ENCODE measurements around the gene G2E3.
"Not testable (repeated sequence)": the region's sequence is repeated elsewhere in the genome, so short reads cannot be mapped to it uniquely, and the experiment has no call there.

The G2E3 gene

DNA sequence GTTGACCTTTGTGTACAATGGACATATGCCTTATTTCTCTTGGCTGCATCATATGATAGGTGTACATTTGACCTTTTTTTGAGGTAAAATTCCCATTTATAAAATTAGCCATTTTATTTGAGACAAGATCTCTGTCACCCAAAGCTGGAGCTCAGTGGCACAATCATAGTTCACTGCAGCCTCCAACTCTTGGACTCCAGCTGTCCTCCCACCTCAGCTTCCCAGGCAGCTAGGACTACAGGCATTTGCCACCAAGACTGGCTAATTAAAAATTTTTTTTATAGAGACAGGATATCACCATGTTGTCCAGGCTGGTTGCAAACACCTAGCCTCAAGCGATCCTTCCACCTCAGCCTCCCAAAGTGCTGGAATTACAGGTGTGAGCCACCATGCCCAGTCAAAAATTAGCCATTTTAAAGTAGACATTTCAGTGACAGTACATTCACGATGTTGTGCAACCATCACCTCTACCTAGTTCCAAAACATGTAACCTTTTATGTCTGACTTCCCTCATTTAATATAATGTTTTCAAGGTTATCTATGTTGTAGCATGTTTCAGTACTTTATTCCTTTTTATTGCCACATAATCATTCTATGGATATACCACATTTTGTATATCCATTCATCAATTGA, 5.4 kb downstream of the G2E3 start:
- DNase-seq, result no peak

DNA sequence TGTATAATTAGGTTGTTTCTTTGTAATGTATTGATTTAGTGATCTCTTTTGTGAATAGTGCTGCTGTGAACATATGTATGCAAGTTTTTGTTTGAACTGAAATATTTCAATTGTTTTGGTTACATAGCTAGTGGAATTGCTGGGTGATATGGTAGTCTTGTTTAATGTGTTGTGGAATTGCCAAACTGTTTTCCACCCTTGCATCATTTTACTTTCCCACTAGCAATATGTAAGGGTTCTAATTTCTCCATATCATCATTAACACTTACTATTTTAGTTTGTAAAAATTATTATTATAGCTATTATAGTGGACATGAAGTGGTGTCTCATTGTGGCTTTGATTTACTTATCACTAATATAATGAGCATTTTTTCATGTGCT, 5.9 kb downstream of the G2E3 start:
- DNase-seq, result no peak

DNA sequence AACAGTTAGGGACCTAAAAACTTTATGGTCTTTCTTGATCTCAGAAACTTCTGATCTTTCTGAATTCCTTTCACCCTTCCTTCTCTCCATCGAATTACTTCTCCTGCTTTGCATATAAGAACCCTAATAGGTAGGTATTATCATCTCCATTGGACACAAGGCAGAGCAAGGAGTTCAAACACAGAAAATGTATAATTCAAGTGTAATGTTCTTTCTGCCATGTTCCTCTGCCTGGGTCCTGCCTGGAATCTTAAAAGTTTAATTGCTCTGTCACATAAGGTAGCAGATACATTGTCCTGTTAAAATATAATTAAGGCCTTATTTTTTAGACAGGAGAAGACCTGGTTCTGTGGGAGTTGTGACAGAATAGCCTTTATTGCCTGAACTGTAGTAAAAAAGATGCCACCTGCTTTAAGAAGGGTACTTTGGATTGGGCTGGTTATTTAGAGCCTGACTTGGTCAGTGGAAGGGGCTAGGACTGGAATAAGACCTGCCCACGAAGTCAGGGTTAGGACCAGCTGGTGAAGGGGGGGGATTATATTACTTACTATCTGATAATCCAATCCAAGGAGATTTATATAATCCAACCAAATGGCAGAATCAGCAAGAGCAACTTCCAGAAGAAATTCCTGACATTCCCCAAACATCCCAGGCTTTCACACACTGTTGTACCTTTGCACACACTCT, 10.4 kb downstream of the G2E3 start:
- no peak for DNase-seq

DNA sequence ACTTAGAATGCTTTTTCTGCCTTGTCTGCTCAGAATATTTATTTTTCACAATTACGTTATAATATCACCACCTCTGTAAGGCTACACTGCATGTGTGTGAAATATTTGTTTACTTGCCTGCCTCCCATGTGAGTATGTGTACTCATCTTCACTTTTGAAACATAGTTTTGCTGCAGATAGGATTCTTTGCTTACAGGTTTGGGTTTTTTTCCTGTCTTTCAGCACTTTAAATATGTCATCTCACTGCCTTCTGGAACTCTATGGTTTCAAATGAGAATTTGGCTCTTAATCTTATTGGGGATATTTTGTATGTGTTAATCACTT, 10.9 kb downstream of the G2E3 start:
- no peak for DNase-seq

DNA sequence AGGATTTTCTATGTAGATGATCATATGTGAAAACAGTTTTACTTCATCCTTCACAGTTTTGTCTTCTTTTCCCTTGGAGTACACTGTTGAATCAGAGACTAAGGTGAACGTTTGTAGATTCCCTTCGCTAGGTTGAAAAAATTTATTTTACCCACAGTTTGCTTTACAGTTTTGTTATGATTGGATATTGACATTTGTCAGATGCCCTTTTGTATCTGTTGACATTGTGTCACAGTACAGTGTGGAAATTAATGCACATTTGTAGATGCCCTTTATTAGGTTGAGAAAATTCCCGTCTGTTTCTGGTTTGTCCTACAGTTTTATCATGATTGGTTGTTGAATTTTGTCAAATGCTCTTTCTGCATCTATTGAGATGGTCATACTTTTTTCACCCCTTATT, 13.3 kb downstream of the G2E3 start:
- DNase-seq, result no peak

DNA sequence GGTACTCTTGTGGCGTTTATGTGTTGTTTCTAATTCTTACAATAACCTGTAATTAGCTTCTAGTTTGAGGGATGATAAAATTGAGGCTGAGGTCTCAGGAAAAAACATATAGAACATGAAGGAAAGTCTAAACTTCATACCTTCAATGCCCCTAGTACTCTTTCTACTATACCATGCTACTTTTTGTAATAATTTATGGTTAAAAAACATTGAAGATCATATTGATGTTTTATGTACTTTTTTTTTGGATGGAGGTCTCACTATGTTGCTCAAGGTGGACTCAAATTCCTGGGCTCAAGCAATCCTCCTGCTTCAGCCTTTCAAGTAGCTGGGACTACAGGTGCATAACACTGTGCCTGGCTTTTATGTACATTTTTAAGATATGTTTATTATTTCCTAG, 13.8 kb downstream of the G2E3 start:
- no peak for DNase-seq

DNA sequence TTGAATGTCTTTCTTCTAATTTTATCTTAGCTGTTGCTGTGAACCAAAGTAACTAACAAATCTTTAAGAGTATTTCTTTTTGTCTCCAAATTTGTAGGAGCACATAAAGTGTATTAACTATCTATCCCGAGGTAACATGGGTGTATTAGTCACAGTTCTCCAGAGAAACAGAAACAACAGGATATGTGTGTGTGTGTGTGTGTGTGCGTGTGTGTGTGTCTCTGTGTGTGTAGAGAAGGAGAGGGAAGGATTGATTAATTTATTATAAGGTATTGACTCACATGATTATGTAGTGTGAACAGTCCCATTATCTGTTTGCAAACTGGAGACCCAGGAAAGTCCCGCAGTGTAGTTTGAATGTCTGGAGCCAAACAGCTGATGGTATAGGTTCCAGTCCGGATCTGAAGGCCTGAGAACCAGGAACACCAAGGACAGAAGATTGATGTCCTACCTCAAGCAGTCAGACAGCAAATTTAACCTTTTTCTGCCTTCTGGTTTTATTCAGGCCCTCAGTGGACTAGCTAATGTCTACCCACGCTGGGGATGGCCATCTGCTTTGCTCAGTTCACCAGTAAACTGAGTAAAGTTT, 14.4 kb downstream of the G2E3 start:
- DNase-seq, result no peak

DNA sequence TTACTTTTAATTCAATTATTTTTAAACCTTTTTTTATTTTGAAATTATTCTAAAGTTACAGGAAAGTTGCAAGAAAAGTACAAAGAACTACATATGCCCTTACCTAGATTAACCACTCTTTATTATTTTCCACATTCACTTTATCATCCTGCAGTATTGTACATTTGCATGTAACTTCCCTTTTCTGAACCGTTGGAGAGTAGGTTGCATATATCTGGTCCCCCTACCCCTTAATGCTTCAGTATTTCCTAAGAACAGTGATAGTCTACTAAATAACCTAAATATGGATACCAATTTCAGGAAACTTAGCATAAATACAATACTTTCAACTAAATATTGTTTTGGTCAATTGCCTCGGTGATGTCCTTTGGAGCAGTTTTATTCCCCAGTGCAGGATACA, 15.0 kb downstream of the G2E3 start:
- DNase-seq, result no peak

DNA sequence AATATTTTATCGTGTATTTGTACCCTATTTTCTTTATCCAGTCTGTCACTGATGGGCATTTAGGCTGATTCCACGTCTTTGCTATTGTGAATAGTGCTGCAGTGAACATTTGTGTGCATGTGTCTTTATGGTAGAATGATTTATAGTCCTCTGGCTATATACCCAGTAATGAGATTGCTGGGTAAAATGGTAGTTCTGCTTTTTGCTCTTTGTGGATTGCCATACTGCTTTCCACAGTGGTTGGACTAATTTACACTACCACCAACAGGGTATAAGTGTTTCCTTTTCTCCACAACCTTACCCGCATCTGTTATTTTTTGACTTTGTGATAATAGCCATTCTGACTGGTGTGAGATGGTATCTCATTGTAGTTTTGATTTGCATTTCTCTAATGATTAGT, 15.8 kb downstream of the G2E3 start:
- not testable (repeated sequence) for DNase-seq

DNA sequence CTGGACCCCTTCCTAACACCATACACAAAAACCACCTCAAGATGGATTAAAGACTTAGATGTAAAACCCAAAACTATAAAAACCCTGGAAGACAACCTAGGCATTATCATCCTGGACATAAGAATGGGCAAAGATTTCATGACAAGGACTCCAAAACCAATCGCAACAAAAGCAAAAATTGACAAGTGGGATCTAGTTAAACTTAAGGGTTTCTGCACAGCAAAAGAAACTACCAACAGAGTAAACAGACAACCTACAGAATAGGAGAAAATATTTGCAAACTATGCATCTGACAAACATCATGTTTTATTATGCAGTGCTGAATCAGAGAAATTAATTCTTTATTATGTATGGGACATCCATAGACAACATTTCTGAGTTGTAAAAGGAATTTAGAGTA, 17.4 kb downstream of the G2E3 start:
- DNase-seq, result not testable (repeated sequence)

DNA sequence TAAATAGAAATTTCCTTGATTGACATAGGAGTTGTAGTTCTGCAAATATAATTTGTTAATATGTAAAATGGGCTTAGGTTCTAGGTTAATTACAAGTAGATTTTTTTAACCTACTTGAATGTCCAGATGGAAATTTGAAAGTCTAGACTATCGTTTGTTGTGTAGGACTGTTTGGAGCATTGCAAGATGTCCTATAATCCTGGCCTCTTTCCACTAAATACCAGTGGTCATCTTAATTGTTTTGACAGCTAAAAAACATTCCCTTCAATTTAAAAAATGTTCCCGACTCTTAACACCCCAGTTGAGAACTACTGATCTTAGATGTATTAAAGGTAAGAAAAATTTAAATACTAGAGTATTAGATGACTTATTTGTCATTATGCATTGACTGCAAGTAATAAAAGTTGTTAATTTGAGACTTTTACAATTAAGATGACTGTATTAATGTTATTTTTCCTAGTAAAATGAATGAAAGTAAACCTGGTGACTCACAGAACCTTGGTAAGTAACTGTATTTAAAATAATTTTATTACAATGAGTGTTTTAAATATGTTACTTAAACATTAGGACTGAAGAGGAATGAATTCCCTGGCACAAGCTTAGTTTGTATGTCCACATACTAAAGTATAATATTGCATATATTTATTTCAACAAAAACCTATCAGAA, 21.8 kb downstream of the G2E3 start:
- no peak for DNase-seq

DNA sequence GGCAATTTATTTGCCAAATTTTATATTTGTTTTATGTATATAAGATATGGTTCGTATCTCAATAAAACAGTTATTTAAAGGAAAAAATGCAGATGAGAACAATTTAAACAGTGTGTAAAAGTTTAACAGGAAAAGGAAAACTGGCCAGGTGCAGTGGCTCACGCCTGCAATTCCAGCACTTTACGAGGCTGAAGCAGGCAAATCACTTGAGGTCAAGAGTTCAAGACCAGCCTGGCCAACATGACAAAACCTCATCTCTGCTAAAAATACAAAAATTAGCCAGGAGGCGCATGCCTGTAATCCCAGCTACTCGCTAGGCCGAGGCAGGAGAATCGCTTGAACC, 22.3 kb downstream of the G2E3 start:
- no peak for DNase-seq

DNA sequence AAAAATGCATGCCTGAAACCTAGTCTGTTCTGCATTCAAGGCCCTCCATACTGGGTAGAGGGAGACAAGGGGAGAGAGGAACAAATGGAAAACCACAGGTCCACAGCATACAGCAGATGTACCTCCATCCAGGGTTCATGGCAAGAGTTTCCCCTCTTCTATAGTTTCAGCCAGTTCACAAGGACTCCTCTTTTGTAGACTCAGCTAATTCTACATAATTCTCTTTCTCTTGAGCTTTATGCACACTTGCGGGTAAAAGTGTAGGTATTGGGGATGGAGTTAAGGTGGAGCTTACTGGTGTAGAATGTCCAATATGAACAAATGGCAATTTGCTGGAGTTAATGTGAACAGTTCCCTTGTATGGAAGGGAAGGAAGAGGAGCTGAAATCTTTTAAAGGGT, 23.4 kb downstream of the G2E3 start:
- DNase-seq, result no peak

DNA sequence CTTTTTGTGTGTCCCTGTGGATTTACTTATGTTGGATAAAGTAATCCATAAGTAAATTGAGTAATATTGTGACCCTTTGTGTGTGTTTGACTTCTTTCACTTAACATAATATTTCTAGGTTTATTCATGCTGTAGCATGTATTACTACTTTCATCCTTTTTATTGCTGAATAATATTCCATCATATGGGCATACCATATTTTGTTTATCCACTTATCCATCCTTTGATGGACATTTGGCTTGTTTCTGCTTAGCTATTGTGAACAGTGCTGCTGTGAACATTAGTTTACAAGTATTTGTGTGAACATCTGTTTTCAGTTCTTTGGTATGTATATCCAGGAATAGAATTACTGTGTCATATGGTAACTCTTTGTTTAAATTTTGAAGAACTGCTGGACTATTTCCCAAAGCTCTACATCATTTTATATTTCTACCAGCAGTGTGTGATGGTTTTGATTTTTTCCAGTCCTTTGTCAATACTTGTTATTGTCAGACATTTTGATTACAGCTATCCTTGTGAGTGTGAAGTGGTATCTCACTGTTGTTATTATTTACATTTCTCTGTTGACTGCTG, 25.2 kb downstream of the G2E3 start:
- no peak for DNase-seq

DNA sequence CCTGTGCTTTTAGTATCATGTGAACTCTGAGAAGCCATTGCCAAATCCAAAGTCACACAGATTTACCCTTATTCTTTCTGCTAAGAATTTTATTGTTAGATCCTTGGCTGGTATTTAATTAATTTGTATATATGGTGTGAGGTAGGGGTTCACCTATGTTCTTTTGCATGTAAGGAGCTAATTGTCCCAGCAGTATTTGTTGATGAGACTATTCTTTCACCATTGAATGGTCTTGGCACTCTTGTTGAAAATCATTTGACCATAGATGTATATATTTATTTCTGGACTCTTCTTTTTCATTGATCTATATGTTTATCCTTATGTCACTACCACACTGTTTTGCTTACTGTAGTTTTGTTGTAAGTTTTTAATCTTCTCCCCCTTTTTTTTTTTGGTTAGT, 26.2 kb downstream of the G2E3 start:
- no peak for DNase-seq

DNA sequence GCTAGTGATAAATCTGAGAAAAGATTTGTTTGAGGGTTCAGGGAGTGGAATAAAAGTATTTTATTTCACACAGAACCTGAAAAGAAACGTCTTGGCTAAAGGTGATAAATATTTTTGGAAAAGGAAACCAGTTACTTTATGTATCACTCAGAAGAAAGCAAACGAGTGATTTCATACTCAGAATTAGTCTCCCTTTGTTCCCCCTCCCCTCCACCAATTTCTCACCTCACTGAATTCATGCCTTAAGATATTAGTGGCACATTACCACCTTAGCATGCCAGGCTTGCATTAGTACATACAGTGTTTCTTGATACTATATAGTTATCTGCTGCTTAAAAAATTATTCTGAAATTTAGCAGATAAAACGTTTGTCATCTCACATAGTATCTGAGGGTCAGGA, 28.2 kb downstream of the G2E3 start:
- DNase-seq, result no peak

DNA sequence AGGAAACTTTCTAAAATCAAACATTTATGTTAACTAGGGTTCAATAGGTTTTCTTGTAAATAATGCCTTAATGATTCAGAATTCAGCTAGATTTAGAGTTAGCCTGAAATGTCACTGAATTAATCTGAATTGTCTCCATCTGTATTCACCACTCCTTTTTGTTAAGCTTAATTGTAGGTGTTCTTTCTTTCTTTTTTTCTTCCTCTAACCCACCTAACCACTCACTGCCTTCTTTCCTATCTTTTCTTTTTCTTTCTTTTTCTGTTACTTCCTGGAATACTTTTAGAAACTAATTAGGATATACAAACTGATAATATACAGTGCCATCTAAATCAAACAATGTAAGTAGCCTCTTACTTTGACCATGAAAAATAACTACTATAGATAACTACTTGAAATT, 29.9 kb downstream of the G2E3 start:
- DNase-seq, result no peak

DNA sequence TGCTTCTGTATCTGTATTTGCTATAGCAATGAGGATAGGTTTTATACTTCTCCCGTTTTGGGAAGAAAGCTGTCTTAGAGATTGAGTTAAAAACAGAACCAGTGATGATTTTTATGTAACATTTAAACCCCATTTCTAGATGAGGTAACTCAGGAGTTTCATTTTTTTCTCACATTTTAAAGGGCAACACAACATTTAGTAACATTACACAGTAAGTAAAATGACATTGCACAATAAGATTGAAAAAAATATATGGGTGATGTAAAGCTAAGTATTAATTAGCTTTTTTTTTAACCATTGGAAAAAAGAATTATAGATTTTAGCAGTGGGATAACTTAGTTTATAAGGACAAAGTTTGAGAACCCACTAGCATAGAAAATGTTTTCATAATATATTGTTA, 38.0 kb downstream of the G2E3 start:
- no peak for DNase-seq

DNA sequence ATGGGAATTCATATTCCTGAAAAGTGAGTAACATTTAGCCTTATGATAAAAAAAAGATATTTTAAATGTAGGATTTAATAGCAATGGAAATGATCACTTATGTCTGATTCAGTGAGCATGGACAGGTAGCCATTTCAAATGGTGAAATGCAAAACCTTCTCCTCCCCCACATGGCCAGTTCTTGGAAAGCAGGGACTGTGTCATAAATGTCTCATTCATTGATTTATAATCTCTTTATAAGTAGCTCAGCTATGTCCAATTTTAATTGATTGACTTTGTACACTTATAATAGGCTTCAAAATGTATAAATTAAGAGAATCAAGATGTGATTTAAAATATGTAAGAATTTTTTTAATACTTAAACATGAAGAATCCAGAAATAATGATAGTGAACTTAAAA, 38.5 kb downstream of the G2E3 start:
- no peak for DNase-seq

DNA sequence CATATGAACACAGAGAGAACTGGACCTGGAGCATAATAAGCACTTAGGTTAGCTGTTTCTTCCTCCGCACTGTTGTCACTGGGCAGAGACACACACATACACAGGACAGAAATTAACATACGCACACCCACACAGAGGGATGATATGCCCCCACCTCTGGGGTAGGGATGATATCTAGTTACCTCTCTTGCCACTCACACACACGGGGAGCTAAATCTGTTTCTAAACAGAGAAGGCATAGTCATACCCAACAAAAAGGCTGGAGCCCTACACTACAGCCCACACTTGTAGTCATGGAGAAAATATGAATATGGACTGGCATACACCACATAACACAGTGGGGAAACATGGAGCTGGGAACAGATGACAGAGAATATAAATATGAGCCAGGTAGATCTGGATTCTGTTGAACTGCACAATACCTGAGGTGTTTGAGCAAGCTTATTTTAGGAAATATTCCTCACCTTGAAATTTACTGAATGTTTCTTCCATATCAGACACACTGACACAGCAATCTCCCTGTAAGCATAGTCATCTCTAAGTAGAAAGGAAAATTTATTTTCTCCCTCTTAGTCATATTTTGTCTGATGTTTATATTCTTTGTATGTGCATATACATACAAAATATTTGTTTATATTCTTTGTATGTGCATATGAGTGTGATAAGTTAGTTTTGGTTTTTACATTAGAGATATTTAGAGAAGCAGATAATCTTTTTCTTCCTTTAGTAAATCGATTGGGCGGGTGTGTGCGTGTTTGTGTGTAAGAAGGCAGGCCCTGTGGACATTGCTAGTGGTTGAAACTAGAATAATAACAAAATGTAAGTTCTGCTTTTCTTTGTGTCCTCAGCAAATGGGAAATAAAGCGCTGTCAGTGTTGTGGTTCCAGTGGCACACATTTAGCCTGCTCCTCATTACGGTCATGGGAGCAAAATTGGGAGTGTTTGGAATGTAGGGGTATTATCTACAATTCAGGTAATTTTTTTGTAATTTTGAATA, 42.3 kb downstream of the G2E3 start:
- DNase-seq, result no peak

DNA sequence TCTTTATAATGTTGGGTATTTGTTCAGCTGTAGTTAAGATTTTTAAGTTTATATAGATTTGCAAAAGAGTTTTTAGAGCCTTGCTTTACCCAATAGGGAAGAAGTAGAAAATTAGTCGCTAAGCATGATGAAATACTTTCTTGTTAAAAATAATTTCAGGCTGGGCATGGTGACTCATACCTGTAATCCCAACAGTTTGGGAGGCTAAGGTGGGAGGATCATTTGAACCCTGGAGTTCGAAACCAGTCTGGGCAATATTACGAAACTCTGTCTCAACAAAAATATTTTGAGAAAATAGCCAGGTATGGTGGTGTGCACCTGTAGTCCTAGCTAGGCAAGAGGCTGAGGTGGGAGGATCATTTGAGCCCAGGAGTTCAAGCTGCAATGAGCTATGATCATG, 44.4 kb downstream of the G2E3 start:
- DNase-seq, result no peak

DNA sequence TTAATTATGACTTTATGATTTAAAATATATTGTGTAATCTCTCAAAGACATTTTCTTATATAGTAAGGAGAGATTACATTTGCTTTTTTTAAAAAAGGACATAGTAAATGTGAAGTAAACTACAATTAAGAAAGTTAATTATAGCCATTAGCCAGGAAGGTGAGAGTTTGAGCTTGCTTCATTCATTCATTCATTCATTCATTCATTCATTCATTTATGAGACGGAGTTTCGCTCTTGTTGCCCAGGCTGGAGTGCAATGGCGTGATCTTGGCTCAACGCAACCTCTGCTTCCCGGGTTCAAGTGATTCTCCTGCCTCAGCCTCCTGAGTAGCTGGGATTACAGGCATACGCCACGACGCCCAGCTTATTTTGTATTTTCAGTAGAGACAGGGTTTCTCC, 45.7 kb downstream of the G2E3 start:
- not testable (repeated sequence) for DNase-seq

Measured in stimulated activated CD4-positive, alpha-beta T cell treated with anti-CD3 and anti-CD28 coated beads, Interleukin-4, amount 100 ng/mL, for 4 hours (primary cell).